Thymus (tissue), 11 donors: ENCODE results near the gene ITSN2. TPM values are rescaled to one million over a fixed set of nuclear protein-coding genes. Genes with fewer than 3 reads are reported as not detected.
A peak's percentile ranks its signal among the peaks of the same experiment; 100 is the strongest.

Experiments
- DNase-seq, 9 donors: peaks; one replicate each; pipeline ENCODE4 v3.0.0-alpha.2; 2013; ENCODE audit warnings: low spot score in 9 of 9, low read depth in 6 of 9, missing footprints in 1 of 9
- H3K27ac ChIP-seq, 2 donors: one replicate each; pipeline ENCODE4 v1.5.1; 2013; ENCODE audit warnings: control low read depth in 1 of 2, low read depth in 1 of 2, low read length in 1 of 2, mild to moderate bottlenecking in 1 of 2, moderate library complexity in 1 of 2
- H3K27me3 ChIP-seq, 2 donors: one replicate each; pipeline ENCODE4 v1.5.1; 2013; ENCODE audit warnings: low read length in 1 of 2; ENCODE audit not compliant: control insufficient read depth in 2 of 2, insufficient read depth in 1 of 2
- H3K36me3 ChIP-seq, 2 donors: one replicate each; pipeline ENCODE4 v1.5.1; 2013; ENCODE audit warnings: low read length in 1 of 2, mild to moderate bottlenecking in 1 of 2, moderate library complexity in 1 of 2; ENCODE audit not compliant: control insufficient read depth in 2 of 2, insufficient read depth in 2 of 2
- H3K4me1 ChIP-seq, 2 donors: one replicate each; pipeline ENCODE4 v1.5.1; 2013; ENCODE audit warnings: low read length in 2 of 2; ENCODE audit not compliant: control insufficient read depth in 2 of 2, insufficient read depth in 2 of 2
- H3K4me3 ChIP-seq, 2 donors: one replicate each; pipeline ENCODE4 v1.5.1; 2013; ENCODE audit warnings: low read length in 2 of 2, control low read depth in 1 of 2, mild to moderate bottlenecking in 1 of 2
- H3K9me3 ChIP-seq, 2 donors: one replicate each; pipeline ENCODE4 v1.5.1; 2013; ENCODE audit warnings: low read length in 1 of 2, mild to moderate bottlenecking in 1 of 2; ENCODE audit not compliant: control insufficient read depth in 2 of 2, insufficient read depth in 1 of 2
- WGBS: extraction: QIAGEN DNeasy Blood & Tissue Kit; methylation state at CpG from one replicate; pipeline ENCODE4 v1.1.7; 2013; 5-methylcytosine and 5-hydroxymethylcytosine counted together
- polyA plus RNA-seq: library from polyadenylated mRNA; stranded (reverse); fragments of 200-250 nt; gene quantifications from one replicate; pipeline ENCODE4 v1.2.3, GENCODE V29; 2013
- total RNA-seq: library from RNA; stranded (reverse); fragments of 120-200 nt; gene quantifications from one replicate; pipeline ENCODE4 v1.2.4, GENCODE V29; 2013
- donor health status: healthy.

Gene ITSN2
- total and polyA plus RNA-seq, 2 donors, result 30.5 to 74.6 TPM

DNA sequence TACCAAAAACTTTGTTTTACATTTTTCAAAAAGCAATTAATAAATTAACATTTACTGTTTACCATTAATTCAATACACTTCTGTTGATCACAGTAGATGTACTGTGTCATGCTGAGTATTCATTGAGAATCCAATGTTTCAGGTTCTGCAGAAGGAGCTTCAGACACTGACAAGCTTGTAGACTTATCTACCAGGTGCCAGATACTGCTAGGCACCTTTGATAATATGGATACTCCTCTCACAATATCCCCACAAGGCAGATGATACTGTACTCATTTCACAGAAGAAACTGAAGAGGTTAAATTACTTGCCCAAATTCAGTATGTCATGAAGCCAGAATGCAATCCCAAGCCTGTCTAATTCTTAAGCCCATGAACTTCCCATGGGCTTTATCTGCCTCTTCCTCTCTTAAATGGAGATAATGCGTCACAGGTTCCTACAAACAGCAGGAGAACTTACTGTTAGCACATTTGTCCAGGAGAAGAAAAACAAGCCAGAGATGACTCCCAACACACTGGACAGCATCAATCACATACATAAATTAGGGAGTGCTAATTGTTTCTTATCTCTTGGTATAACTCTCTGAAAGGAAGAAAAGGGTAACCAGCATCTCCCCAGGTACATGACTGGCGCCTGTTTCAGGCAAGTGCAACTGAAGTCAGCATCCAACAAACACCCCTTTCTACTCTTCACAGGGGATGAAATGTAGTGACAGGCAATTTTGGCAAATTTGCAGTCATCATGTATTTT lies 27.4 kb downstream of the ITSN2 start:
- no peak for DNase-seq
- no peak overlapping the region for H3K27ac ChIP-seq
- no peaks in the 10 kb centered on the region for H3K27me3 ChIP-seq
- no peak overlapping the region for H3K4me3 ChIP-seq
- no peaks in the 10 kb centered on the region for H3K9me3 ChIP-seq
- 94% methylated on average over 2 of the region's 2 CpGs for WGBS
- H3K36me3 ChIP-seq, result no peaks in the 10 kb centered on the region
- peaks cover 0 to 2% of the 10 kb centered on the region in 2 donors for H3K4me1 ChIP-seq

DNA sequence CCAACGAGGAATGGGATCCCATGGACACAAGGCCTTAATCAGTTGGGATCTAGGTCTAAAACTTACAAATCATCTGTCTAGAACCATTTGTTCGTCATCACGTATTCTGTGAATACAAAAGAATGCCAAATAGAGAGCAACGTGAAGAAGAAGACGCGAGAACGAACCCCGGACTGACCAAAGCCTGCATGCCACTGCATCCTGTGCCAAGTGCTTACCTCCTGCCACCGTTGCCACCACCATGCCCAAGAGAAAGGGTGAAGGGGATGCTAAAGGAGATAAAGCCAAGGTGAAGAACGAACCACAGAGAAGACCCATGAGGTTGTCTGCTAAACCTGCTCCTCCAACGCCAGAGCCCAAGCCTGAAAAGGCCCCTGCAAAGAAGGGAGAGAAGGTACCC lies 30.2 kb downstream of the ITSN2 start:
- Histone ChIP-seq H3K27ac (no peak overlapping the region), H3K4me1 (peaks cover 0 to 2% of the 10 kb centered on the region in 2 donors), H3K9me3 (no peaks in the 10 kb centered on the region), H3K36me3 (no peaks in the 10 kb centered on the region), H3K27me3 (no peaks in the 10 kb centered on the region), H3K4me3 (no peak overlapping the region)
- DNase-seq, result no peak
- 79% methylated on average over 11 of the region's 11 CpGs for WGBS

DNA sequence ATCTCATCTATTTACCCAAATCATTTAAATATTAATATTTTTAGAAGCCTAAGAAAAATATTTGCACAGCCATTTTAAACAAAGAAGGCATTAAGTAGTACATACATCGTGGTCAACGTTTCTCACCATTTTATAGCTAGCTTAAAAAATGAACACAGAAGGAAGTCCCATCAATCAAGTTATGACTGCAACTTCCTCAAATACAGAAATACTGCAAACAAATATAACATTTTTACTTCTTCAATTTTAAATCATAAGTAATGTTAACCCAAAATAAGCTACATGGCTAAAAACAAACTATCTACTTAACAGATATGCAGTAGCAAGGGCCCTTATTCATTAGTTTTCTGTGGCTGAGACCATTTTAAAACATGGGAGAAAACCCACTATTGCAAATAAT lies 30.6 kb downstream of the ITSN2 start:
- no peaks in the 10 kb centered on the region for H3K36me3 ChIP-seq
- H3K27ac ChIP-seq, result no peak overlapping the region
- H3K4me1 ChIP-seq, result peaks cover 0 to 2% of the 10 kb centered on the region in 2 donors
- no peaks in the 10 kb centered on the region for H3K9me3 ChIP-seq
- peak in 1 of 9 donors; percentile 17 for DNase-seq
- H3K4me3 ChIP-seq, result no peak overlapping the region
- 9% methylated on average over 2 of the region's 2 CpGs for WGBS
- no peaks in the 10 kb centered on the region for H3K27me3 ChIP-seq

DNA sequence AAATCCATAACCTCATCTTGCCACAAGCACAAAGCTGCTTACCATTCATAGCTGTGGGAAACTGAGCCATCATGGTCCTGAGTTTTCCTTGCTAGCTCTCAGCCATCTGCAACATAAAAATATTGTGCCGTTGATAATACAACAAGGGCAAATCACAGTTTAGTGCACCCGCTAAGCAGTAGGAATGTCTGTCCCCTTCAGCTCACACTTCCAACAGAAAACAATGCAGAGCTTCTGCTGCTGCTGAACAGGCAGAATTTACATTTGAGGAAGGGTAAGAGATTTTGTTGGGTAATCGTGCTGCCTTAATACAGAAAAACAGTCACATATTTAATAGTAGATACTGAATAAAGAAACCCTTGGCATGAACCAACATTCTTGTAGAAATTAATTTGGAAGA lies 32.3 kb downstream of the ITSN2 start:
- H3K4me3 ChIP-seq, result no peak overlapping the region
- H3K9me3 ChIP-seq, result no peaks in the 10 kb centered on the region
- H3K4me1 ChIP-seq, result peaks cover 0 to 2% of the 10 kb centered on the region in 2 donors
- no peaks in the 10 kb centered on the region for H3K27me3 ChIP-seq
- WGBS, result 79% methylated on average over 3 of the region's 3 CpGs
- DNase-seq, result no peak
- H3K36me3 ChIP-seq, result no peaks in the 10 kb centered on the region
- no peak overlapping the region for H3K27ac ChIP-seq

DNA sequence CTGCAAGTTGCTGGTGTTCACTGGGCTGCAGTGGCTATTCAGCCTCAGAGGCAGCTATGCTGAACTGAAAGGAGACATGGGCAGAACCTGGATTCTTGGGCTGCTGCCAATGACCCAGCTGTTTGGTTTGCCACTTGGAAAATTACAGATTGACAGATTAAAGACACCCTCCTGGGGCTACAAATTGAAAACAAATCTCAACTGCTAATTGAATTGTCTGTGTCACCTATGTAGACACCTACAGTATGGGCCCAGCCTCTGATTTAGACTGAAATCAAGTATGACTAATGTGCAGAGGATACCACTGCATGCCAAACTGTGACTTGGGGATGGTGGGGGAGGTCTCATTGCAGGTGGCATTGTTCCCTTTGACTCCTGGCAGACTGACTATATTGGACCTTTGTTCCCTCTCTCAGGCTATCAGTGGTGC lies 42.8 kb downstream of the ITSN2 start:
- Histone ChIP-seq H3K36me3 (peaks cover 6 to 16% of the 10 kb centered on the region in 2 donors), H3K9me3 (no peaks in the 10 kb centered on the region), H3K4me3 (no peak overlapping the region), H3K27me3 (no peaks in the 10 kb centered on the region), H3K27ac (no peak overlapping the region), H3K4me1 (no peaks in the 10 kb centered on the region)
- no peak for DNase-seq

DNA sequence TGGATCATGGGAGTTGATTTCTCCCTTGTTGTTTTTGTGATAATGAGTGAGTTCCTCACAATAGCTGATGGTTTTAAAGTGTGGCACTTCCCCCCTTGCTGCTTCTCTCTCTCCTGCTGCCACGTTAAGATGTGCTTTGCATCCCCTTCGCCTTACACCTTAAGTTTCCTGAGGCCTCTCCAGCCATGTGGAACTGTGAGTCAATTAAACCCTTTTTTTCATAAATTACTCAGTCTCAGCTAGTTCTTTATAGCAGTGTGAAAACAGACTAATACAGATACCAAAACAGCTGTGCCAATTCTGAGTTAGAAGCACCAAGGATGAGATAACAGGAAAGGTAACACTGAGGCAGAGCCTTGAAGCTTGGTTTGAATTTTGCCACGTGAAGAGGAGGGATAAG lies 44.7 kb downstream of the ITSN2 start:
- no peak overlapping the region for H3K27ac ChIP-seq
- H3K9me3 ChIP-seq, result no peaks in the 10 kb centered on the region
- no peak overlapping the region for H3K4me3 ChIP-seq
- H3K36me3 ChIP-seq, result peaks cover 6 to 23% of the 10 kb centered on the region in 2 donors
- no peaks in the 10 kb centered on the region for H3K27me3 ChIP-seq
- no peaks in the 10 kb centered on the region for H3K4me1 ChIP-seq
- DNase-seq, result no peak
- 82% methylated on average over 3 of the region's 3 CpGs for WGBS

DNA sequence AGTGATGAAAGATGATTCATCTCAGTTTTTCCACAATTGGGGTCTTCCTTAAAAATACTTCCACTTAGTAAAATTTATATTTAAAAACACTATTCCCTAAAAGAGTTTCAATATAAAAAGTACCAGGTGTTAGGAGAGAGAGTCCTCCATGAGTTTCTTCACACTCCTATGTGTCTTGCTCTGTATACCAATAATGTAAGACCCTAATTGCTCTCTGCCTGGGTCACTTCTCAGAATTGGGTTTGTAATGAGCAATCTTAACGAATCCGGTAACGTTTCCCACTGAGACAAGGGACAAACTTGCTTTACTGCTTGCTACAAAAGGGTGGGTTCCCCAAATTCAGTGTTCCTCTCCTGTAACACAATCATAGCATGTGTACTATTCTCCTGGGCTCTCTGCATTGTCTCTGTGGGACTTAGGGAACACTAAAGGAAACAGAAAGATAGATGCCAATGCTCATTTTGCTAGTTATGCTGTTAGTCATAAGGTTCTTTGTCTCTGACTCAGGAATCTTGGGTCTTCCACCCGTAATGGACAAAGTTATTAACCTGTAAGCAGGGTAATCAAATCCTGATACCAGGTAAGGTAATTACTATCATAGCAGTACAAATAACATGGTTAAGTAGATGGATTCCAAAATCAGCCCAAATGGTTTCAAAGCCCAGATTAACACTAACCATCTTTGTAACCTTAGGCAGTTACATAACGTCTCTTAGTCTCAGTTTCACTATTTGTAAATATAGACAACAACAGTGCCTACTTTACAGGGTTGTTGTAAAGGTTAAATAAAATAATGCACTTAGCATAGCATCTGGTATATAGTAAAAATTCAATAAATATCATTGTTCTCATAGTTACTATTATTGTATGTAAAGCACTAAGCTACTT lies 46.3 kb downstream of the ITSN2 start:
- Histone ChIP-seq H3K27ac (no peak overlapping the region), H3K27me3 (no peaks in the 10 kb centered on the region), H3K4me1 (no peaks in the 10 kb centered on the region), H3K4me3 (no peak overlapping the region), H3K36me3 (peaks cover 4 to 28% of the 10 kb centered on the region in 2 donors), H3K9me3 (no peaks in the 10 kb centered on the region)
- 98% methylated on average over 5 of the region's 5 CpGs for WGBS
- DNase-seq, result no peak

DNA sequence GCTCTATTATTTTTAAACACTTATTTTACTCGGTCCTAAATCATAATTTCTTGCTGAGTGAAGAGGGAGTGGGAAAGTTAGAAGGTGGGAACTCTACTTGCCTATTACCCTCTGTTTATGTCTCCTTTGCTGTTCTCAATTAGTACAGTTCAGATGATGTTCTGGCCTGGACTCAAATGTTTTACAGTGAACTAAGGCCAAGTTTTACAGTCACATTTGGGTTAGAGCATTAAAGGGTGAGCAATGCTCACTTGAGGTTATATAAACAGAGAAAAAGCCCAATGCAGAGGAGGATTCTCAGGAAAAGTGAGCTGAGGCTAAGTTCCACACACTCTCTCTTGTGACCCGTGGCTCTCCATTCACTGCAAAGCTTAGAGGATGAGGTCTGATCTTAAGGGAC lies 52.4 kb downstream of the ITSN2 start:
- Histone ChIP-seq H3K27me3 (no peaks in the 10 kb centered on the region), H3K9me3 (no peaks in the 10 kb centered on the region), H3K27ac (no peak overlapping the region), H3K4me1 (no peaks in the 10 kb centered on the region), H3K36me3 (peaks cover 16 to 44% of the 10 kb centered on the region in 2 donors), H3K4me3 (no peak overlapping the region)
- no peak for DNase-seq
- 96% methylated on average over 2 of the region's 2 CpGs for WGBS

DNA sequence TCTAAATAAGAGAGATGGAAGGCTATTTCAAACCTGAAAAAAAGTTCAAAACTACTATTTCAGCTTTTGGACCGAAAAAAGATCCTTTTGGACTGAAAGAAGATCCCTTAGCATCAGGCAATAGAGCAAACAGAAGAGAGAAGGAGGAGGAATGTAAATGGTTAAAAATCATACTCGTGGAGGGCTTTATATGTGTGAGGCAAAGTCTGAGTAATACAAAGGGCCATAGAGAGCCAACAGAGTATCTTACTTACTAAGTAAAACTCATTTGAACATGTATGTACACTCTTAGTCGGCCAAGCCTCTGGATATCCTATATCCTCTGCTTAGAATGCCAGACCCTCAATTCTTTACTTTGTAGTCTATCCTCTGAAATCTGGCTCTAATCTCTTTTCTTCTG lies 55.7 kb downstream of the ITSN2 start:
- Histone ChIP-seq H3K4me1 (no peaks in the 10 kb centered on the region), H3K4me3 (no peak overlapping the region), H3K27me3 (no peaks in the 10 kb centered on the region), H3K36me3 (peaks cover 23 to 51% of the 10 kb centered on the region in 2 donors), H3K27ac (no peak overlapping the region), H3K9me3 (no peaks in the 10 kb centered on the region)
- DNase-seq, result no peak
- WGBS, result 89% methylated on average over 3 of the region's 3 CpGs
